ENCODE measurements around the gene TAX1BP1. TPM values are rescaled to one million over a fixed set of nuclear protein-coding genes. Genes with fewer than 3 reads are reported as not detected.

Gene TAX1BP1
- total and polyA plus RNA-seq, 8 donors, result 81.0 to 107 (median 96.2) TPM

DNA sequence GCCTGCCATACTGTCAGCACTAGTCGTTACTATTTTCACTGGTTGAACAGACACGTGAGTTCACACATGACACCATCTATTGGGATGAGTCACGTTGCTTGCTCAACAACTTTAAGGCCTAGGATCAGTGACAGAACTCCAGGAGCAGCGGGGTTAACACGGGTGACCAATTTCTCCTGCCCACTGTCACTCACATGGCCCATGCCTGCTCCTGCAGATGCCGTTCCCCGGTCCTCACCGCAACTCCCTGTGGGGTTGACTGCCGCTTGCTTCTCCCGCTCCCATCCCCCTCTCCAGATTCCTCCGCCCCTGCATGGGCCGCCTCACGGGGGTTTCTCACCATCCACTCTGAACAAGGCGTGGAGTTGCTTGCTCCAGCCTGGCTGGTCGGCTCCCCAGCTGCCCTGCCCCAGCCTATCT lies 128.2 kb downstream of the TAX1BP1 start:
- intact Hi-C loops (cut with DNase I), result no loop called here
- Histone ChIP-seq H3K27me3 (no peaks in the 10 kb centered on the region), H3K4me1 (no peaks in the 10 kb centered on the region), H3K9me3 (no peaks in the 10 kb centered on the region), H3K27ac (no peak overlapping the region), H3K36me3 (peaks cover 0 to 6% of the 10 kb centered on the region in 2 donors), H3K4me3 (no peak overlapping the region)
- TF ChIP-seq, protein P1, sequence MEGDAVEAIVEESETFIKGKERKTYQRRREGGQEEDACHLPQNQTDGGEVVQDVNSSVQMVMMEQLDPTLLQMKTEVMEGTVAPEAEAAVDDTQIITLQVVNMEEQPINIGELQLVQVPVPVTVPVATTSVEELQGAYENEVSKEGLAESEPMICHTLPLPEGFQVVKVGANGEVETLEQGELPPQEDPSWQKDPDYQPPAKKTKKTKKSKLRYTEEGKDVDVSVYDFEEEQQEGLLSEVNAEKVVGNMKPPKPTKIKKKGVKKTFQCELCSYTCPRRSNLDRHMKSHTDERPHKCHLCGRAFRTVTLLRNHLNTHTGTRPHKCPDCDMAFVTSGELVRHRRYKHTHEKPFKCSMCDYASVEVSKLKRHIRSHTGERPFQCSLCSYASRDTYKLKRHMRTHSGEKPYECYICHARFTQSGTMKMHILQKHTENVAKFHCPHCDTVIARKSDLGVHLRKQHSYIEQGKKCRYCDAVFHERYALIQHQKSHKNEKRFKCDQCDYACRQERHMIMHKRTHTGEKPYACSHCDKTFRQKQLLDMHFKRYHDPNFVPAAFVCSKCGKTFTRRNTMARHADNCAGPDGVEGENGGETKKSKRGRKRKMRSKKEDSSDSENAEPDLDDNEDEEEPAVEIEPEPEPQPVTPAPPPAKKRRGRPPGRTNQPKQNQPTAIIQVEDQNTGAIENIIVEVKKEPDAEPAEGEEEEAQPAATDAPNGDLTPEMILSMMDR (IDR thresholded peaks at IDR 0.05), result no peak
- no peak for ATAC-seq
- DNase-seq, result peak in 1 of 4 donors; percentile 72

DNA sequence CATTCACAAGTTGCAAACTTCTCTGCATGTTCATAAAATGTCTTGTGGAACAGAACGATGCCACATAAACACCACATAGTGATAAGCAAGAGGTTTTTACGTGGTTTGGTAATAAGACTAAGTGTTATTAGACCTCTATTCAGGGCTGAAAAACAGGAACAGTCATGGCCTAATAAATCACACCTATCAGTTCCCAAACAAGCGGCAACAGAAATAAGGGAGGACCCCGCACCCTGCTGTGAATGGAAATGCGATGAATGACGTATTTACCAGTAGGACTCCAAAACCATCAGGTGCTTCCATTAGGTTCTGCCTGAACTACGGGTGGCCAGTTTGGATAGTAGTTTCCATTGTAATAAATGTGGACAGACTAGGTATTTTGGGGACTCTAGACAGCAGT lies 129.1 kb downstream of the TAX1BP1 start:
- ATAC-seq (no peak), DNase-seq (no peak)
- H3K27me3 ChIP-seq, result no peaks in the 10 kb centered on the region
- no peak overlapping the region for H3K27ac ChIP-seq
- TF ChIP-seq, protein P1 (IDR thresholded peaks at IDR 0.05), result no peak
- no peaks in the 10 kb centered on the region for H3K9me3 ChIP-seq
- H3K36me3 ChIP-seq, result no peaks in the 10 kb centered on the region
- peaks cover 0 to 3% of the 10 kb centered on the region in 2 donors for H3K4me1 ChIP-seq
- intact Hi-C loops (cut with DNase I), result no loop called here
- H3K4me3 ChIP-seq, result no peak overlapping the region

DNA sequence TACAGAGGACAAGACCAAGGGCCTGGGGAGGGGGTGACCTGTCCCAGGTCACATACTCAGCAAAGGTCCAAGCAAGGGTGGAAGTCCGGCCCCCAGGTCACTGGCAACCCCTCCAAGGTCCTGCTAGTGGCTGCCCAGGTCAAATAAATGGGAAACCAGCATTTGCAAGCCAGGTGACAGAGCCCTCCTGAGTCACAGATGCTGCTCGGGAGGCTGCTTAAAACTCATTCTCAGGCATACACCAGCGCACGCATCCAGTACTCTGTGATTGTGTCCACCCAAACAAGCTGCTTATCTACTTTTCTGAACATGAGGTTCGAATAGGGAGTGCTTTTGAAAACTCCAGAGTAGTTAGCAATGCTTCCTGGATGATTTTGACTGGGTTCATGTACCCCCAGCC lies 130.6 kb downstream of the TAX1BP1 start:
- no peak for DNase-seq
- TF ChIP-seq, protein P1 (IDR thresholded peaks at IDR 0.05), result no peak
- no peak for ATAC-seq
- intact Hi-C loops (cut with DNase I), result no loop called here
- Histone ChIP-seq H3K4me1 (peaks cover 0 to 6% of the 10 kb centered on the region in 2 donors), H3K27me3 (no peaks in the 10 kb centered on the region), H3K9me3 (no peaks in the 10 kb centered on the region), H3K4me3 (no peak overlapping the region), H3K36me3 (no peaks in the 10 kb centered on the region), H3K27ac (no peak overlapping the region)

DNA sequence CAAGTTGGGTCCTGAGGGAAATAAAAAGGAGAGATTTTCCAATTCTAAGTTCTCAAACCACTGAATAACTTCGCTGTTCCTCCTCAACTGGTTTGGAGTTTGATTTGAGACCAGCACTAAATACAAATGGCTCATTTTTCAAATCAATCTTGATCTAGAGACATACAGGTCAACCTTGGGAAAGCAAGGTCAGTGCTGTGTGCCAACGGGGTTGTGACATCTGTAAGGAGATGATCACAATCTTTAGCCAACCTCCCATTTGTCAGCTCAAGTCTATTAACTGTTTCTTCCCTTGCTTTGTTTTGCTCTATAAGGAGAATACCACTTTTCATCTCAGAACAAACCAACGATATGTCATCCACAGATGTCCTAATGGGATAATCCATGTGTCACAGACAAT lies 131.1 kb downstream of the TAX1BP1 start:
- no peak for ATAC-seq
- Histone ChIP-seq H3K9me3 (no peaks in the 10 kb centered on the region), H3K4me1 (peaks cover 0 to 6% of the 10 kb centered on the region in 2 donors), H3K27me3 (no peaks in the 10 kb centered on the region), H3K4me3 (no peak overlapping the region), H3K36me3 (no peaks in the 10 kb centered on the region), H3K27ac (no peak overlapping the region)
- TF ChIP-seq, protein P1 (IDR thresholded peaks at IDR 0.05), result no peak
- intact Hi-C loops (cut with DNase I), result no loop called here
- DNase-seq, result no peak

DNA sequence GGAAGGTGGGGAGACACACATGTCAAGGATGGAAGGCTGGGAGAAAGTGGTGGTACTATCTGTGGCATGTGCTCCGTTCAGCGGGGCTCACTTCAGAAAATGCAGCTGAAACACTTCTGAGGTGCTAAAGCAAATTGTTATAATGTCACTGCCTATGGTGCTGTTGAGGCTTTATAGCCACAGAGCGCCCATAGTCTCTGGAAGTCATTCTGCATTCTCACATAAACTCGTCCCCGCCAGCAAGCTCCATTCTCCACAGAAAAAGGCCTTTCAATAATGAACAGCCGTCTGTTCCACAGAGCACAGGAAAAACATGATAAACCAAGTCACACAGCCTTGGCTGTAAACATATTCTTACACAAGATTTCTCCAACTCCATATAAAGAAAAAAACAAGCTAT lies 131.9 kb downstream of the TAX1BP1 start:
- no peak for DNase-seq

More for the DNA sequence above, 131.9 kb downstream of the TAX1BP1 start:
- no peak for ATAC-seq
- Histone ChIP-seq H3K27me3 (no peaks in the 10 kb centered on the region), H3K36me3 (no peaks in the 10 kb centered on the region), H3K27ac (no peak overlapping the region), H3K4me1 (peaks cover 0 to 6% of the 10 kb centered on the region in 2 donors), H3K4me3 (no peak overlapping the region), H3K9me3 (no peaks in the 10 kb centered on the region)
- TF ChIP-seq, protein P1 (IDR thresholded peaks at IDR 0.05), result no peak
- intact Hi-C loops (cut with DNase I), result no loop called here
